ENCODE measurements around the gene PLCB1. TPM values are rescaled to one million over a fixed set of nuclear protein-coding genes. Genes with fewer than 3 reads are reported as not detected.

PLCB1 gene
- total RNA-seq, 2 experiments from 2014 or later = 1.9 to 2.2 TPM

DNA sequence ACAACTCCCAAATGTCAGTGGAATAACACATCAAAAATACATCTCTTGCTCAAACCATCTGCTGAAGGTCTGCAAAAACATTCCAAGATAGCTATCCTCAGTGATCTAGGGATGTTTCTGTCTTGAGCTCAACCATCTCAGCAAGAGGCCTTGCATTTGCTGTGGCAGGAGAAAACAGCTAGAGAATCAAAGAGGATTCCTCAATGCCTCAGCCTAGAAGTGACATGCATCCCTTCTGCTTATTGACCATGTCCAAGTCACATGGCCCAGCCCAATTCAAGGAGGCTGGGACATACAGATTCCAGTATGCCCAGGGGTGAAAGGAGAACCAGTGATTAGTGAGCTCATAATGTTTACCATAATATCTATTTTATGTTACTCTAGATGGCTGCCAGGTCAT, 269.5 kb downstream of the PLCB1 start:
- Mint-ChIP-seq H3K9me3 (no peaks in the 10 kb centered on the region), H3K27ac (no peak overlapping the region), H3K4me1 (peaks cover 8% of the 10 kb centered on the region), H3K27me3 (no peaks in the 10 kb centered on the region), H3K36me3 (ENCODE audit: low read depth) (no peaks in the 10 kb centered on the region), H3K4me3 (no peak overlapping the region)
- CTCF ChIA-PET = interaction anchor here (2.7 kb wide), 1 partner anchor 13 kb away, joined by 11 read pairs; no protein-coding TSS in a partner anchor
- no peak for DNase-seq
- POLR2A ChIA-PET = interaction anchor here (0.5 kb wide), 1 partner anchor 272 kb away, joined by 3 read pairs; no protein-coding TSS in a partner anchor

- CTCF ChIA-PET = interaction anchor here (2.7 kb wide), 1 partner anchor 14 kb away, joined by 11 read pairs; no protein-coding TSS in a partner anchor
- DNase-seq = no peak
- Mint-ChIP-seq H3K4me3 (no peak overlapping the region), H3K27ac (no peak overlapping the region), H3K27me3 (no peaks in the 10 kb centered on the region), H3K9me3 (no peaks in the 10 kb centered on the region), H3K4me1 (peaks cover 8% of the 10 kb centered on the region), H3K36me3 (ENCODE audit: low read depth) (no peaks in the 10 kb centered on the region)
- POLR2A ChIA-PET = no interaction called here
These were observed 270.7 kb downstream of the PLCB1 start for GRCh38 chr20:8402798-8403197.

DNA sequence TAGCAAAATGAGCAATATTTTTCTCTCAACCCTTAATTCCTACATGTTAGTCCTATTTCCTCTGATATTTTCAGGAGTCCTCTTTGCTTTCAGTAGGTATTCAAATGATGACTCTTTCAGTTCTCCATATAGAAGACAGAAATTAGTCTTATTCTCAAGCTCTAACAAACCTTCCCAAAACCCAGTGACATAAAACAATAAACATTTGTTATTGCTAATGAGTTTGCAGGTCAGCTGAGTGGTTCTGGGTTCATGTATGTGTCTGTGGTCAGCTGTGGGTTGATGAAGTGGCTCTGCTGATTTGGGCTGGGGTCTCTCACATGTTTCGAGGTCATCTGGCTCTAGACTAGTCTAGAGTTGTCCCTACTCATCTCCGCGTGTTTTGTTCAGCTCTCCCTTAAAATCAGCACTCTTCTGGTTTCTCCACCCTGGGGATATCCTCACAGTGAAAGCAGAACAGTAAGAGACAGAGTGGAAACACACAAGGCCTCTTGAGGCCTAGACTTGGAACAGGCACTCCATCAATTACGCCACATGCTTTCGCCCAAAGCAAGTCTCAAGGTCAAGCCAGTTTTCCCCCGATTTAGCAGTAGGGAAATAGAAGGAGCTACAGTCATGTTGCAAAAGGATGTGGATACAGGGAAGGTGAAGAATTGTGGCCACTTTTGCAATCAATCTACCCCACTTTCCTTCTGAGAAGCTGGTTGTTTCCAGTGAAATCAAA, 273.0 kb downstream of the PLCB1 start:
- DNase-seq = no peak
- H3K9me3 Mint-ChIP-seq = no peaks in the 10 kb centered on the region
- no peaks in the 10 kb centered on the region for H3K36me3 Mint-ChIP-seq (ENCODE audit: low read depth)
- peaks cover 4% of the 10 kb centered on the region for H3K4me1 Mint-ChIP-seq
- POLR2A ChIA-PET = no interaction called here
- H3K4me3 Mint-ChIP-seq = no peak overlapping the region
- H3K27ac Mint-ChIP-seq = no peak overlapping the region
- CTCF ChIA-PET = interaction anchor here (0.9 kb wide), 1 partner anchor 16 kb away, joined by 3 read pairs; no protein-coding TSS in a partner anchor
- H3K27me3 Mint-ChIP-seq = no peaks in the 10 kb centered on the region

DNA sequence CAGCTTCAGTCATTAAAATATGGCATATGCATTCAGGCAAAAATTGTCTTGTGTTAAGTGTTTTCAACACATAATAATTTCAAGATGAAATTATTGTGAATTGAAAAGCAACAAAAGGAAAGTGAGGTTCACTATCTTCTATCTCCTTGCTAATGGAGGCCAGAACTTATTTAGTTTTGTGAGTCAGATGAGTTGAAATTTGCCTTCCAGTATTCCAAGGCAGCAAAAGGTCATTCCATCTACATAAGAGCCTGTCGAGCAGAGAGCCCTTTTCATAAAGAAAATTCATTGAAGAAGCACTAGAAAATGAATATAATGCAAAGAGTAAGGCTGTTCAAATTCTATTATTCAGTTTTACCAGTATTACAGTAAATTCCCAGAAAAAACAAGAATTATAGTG, 274.3 kb downstream of the PLCB1 start:
- no peak for DNase-seq
- no peak overlapping the region for H3K27ac Mint-ChIP-seq
- ChIA-PET POLR2A (no interaction called here), CTCF (interaction anchor here (0.9 kb wide), 1 partner anchor 18 kb away, joined by 3 read pairs; no protein-coding TSS in a partner anchor)
- no peaks in the 10 kb centered on the region for H3K9me3 Mint-ChIP-seq
- H3K4me3 Mint-ChIP-seq = no peak overlapping the region
- no peaks in the 10 kb centered on the region for H3K36me3 Mint-ChIP-seq (ENCODE audit: low read depth)
- H3K4me1 Mint-ChIP-seq = no peaks in the 10 kb centered on the region
- no peaks in the 10 kb centered on the region for H3K27me3 Mint-ChIP-seq

GRCh38 chr20:8408587-8409307, 276.7 kb downstream of the PLCB1 start:
- H3K4me3 Mint-ChIP-seq = no peak overlapping the region
- H3K4me1 Mint-ChIP-seq = no peaks in the 10 kb centered on the region
- DNase-seq = no peak
- H3K27me3 Mint-ChIP-seq = no peaks in the 10 kb centered on the region
- H3K36me3 Mint-ChIP-seq (ENCODE audit: low read depth) = no peaks in the 10 kb centered on the region
- ChIA-PET CTCF (no interaction called here), POLR2A (no interaction called here)
- H3K27ac Mint-ChIP-seq = no peak overlapping the region
- H3K9me3 Mint-ChIP-seq = no peaks in the 10 kb centered on the region

- no peak overlapping the region for H3K4me3 Mint-ChIP-seq
- ChIA-PET POLR2A (no interaction called here), CTCF (no interaction called here)
These were observed 281.6 kb downstream of the PLCB1 start for GRCh38 chr20:8413691-8414090.

GRCh38 chr20:8414586-8415274, 282.7 kb downstream of the PLCB1 start:
- DNase-seq = no peak
- H3K36me3 Mint-ChIP-seq (ENCODE audit: low read depth) = no peaks in the 10 kb centered on the region
- ChIA-PET CTCF (no interaction called here), POLR2A (no interaction called here)
- H3K27ac Mint-ChIP-seq = no peak overlapping the region
- no peaks in the 10 kb centered on the region for H3K27me3 Mint-ChIP-seq
- H3K4me3 Mint-ChIP-seq = no peak overlapping the region
- H3K4me1 Mint-ChIP-seq = no peaks in the 10 kb centered on the region
- H3K9me3 Mint-ChIP-seq = no peaks in the 10 kb centered on the region

More at GRCh38 chr20:8413691-8414090, 281.6 kb downstream of the PLCB1 start:
- no peak for DNase-seq
- Mint-ChIP-seq H3K4me1 (no peaks in the 10 kb centered on the region), H3K27ac (no peak overlapping the region), H3K36me3 (ENCODE audit: low read depth) (no peaks in the 10 kb centered on the region), H3K27me3 (no peaks in the 10 kb centered on the region), H3K9me3 (no peaks in the 10 kb centered on the region)

DNA sequence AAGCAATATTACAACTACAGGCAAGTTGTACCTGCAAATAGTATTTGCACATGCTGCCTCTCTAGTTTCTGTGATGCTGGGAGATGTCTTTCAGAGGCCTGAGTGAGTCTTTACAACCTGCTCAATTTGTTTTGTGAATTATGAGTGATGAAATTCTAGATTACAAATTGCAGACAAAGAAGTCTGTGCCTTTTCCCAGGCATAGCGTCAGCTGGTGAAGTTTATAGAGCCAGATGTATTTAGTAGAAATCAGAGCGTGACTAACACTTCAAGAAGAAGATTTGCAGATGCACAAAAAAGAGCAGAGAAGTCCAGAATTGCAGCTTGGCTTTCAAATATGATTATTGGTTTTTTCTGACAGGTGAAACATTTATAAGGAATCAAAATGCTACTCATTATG, 289.9 kb downstream of the PLCB1 start:
- DNase-seq = no peak
- H3K4me3 Mint-ChIP-seq = no peak overlapping the region
- H3K27me3 Mint-ChIP-seq = no peaks in the 10 kb centered on the region
- H3K36me3 Mint-ChIP-seq (ENCODE audit: low read depth) = no peaks in the 10 kb centered on the region
- no peaks in the 10 kb centered on the region for H3K4me1 Mint-ChIP-seq
- no peak overlapping the region for H3K27ac Mint-ChIP-seq
- ChIA-PET POLR2A (no interaction called here), CTCF (no interaction called here)
- no peaks in the 10 kb centered on the region for H3K9me3 Mint-ChIP-seq

DNA sequence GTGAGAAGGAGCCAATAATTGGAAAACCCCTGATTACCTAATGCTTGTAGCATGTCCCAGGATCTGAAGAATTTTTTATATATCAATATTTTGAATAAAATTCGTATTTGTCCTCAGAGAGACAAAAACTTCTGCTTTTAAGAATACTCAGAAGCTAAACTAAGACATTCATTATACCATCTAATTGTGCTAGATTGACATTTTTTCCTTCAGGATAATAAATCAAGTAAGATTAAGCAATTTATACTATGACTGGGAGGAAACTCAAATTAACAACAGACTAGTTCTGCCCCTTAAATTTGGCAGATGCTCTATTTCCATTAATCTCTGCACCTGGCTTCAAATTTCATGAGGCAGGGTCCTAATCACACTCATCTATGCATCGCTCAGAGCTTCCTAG, 291.4 kb downstream of the PLCB1 start:
- no peaks in the 10 kb centered on the region for H3K27me3 Mint-ChIP-seq
- ChIA-PET POLR2A (no interaction called here), CTCF (no interaction called here)
- H3K4me3 Mint-ChIP-seq = no peak overlapping the region
- no peak for DNase-seq
- H3K27ac Mint-ChIP-seq = no peak overlapping the region
- H3K36me3 Mint-ChIP-seq (ENCODE audit: low read depth) = no peaks in the 10 kb centered on the region
- peaks cover under 1% of the 10 kb centered on the region for H3K4me1 Mint-ChIP-seq
- no peaks in the 10 kb centered on the region for H3K9me3 Mint-ChIP-seq

DNA sequence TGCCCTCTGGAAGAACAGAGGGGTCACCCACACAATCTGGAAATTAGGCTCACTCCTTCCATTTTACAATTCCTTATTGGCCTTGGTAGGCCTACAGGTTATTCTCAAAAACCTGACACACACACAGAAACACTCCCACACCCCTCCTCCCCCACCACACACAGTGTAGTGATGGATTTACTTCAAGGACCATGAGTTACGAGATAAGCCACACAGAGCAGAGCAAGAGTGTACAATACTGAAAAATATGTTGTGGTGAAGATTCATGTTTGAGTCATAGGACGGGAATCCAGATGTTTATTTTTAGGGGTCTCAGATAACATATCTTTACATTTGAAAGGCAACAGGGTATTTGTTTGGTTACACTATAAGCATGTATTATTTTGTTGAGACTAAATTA, 291.9 kb downstream of the PLCB1 start:
- H3K36me3 Mint-ChIP-seq (ENCODE audit: low read depth) = no peaks in the 10 kb centered on the region
- CTCF ChIA-PET = no interaction called here
- no peaks in the 10 kb centered on the region for H3K27me3 Mint-ChIP-seq
- POLR2A ChIA-PET = no interaction called here
- H3K27ac Mint-ChIP-seq = no peak overlapping the region
- no peak overlapping the region for H3K4me3 Mint-ChIP-seq
- no peaks in the 10 kb centered on the region for H3K9me3 Mint-ChIP-seq
- H3K4me1 Mint-ChIP-seq = peaks cover 3% of the 10 kb centered on the region
- DNase-seq = no peak

DNA sequence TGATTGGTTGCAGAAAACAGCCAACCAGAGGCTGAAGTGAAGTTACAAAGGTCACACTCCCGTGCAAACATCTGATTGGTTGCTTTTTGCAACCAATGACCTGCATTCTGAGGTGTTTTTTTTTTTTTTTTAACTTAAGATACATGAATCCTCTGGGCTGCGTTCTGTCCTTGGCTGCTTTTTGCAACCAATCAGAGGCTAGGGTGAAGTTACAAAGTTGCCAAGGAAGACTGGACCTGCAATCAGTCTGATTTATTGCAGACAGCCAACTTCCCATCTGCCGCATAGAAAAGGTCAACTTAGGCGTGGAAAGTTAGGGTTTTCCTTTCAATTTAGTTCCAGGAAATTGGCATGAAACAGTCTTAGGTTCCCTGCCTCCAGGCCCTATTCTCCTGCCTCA, 292.9 kb downstream of the PLCB1 start:
- H3K4me3 Mint-ChIP-seq = no peak overlapping the region
- H3K36me3 Mint-ChIP-seq (ENCODE audit: low read depth) = no peaks in the 10 kb centered on the region
- H3K27me3 Mint-ChIP-seq = no peaks in the 10 kb centered on the region
- no peak overlapping the region for H3K27ac Mint-ChIP-seq
- CTCF ChIA-PET = no interaction called here
- POLR2A ChIA-PET = no interaction called here
- peaks cover 6% of the 10 kb centered on the region for H3K4me1 Mint-ChIP-seq
- no peaks in the 10 kb centered on the region for H3K9me3 Mint-ChIP-seq
- DNase-seq = no peak

- no peak overlapping the region for H3K27ac Mint-ChIP-seq
- H3K9me3 Mint-ChIP-seq = no peaks in the 10 kb centered on the region
- peaks cover 6% of the 10 kb centered on the region for H3K4me1 Mint-ChIP-seq
- ChIA-PET CTCF (no interaction called here), POLR2A (no interaction called here)
- no peaks in the 10 kb centered on the region for H3K36me3 Mint-ChIP-seq (ENCODE audit: low read depth)
- DNase-seq = no peak
- H3K4me3 Mint-ChIP-seq = no peak overlapping the region
- no peaks in the 10 kb centered on the region for H3K27me3 Mint-ChIP-seq
These were observed 293.7 kb downstream of the PLCB1 start for GRCh38 chr20:8425802-8426201.

- H3K36me3 Mint-ChIP-seq (ENCODE audit: low read depth) = no peaks in the 10 kb centered on the region
- ChIA-PET POLR2A (no interaction called here), CTCF (no interaction called here)
- no peak overlapping the region for H3K27ac Mint-ChIP-seq
- peaks cover 6% of the 10 kb centered on the region for H3K4me1 Mint-ChIP-seq
- no peaks in the 10 kb centered on the region for H3K27me3 Mint-ChIP-seq
- no peak for DNase-seq
- H3K4me3 Mint-ChIP-seq = no peak overlapping the region
- no peaks in the 10 kb centered on the region for H3K9me3 Mint-ChIP-seq
These were observed 295.5 kb downstream of the PLCB1 start for GRCh38 chr20:8427419-8428040.

Measured in activated CD4-positive, alpha-beta memory T cell treated with anti-CD3 and anti-CD28 coated beads, Interleukin-2, amount 10 ng/mL, durations not matched to agents 7 days and 5 days (primary cell).